Pancreas (tissue), 10 donors: ENCODE measurements around the gene BCAT1. TPM values are rescaled to one million over a fixed set of nuclear protein-coding genes. Genes with fewer than 3 reads are reported as not detected.
A peak's percentile ranks its signal among the peaks of the same experiment; 100 is the strongest.

ENCODE experiments used
- ATAC-seq, 4 donors: fragments of 200-7000 bp; cut with Tn5 transposase; one replicate each; pipeline versions ENCODE4 v1.8.0 to v1.9.1; 2020; ENCODE audit warnings: mild to moderate bottlenecking in 4 of 4, moderate library complexity in 4 of 4
- DNase-seq, 6 donors: peaks; one replicate each; pipeline ENCODE4 v3.0.0-alpha.2; 2020
- FAIRE-seq: peaks from 2 replicates; lab custom pipeline; 2012; peaks lifted over from hg19 to GRCh38; lab: Jason Lieb, UNC
- H3K27ac ChIP-seq, 4 donors: fragments of 200-600 bp; sonication (generic); 1 replicate in 3 of 4; 2 replicates in 1 of 4; pipeline versions ENCODE4 v1.5.0 to v1.8.0; 2020
- H3K27me3 ChIP-seq, 4 donors: fragments of 200-600 bp; one replicate each; pipeline ENCODE4 v1.8.0; 2021
- H3K36me3 ChIP-seq, 3 donors: fragments of 200-600 bp; sonication (generic) in 1 of 3; one replicate each; pipeline versions ENCODE4 v1.5.0 to v1.8.0; 2020 to 2021
- H3K4me1 ChIP-seq, 3 donors: fragments of 200-600 bp; one replicate each; pipeline ENCODE4 v1.8.0; 2021
- H3K4me3 ChIP-seq, 4 donors: fragments of 200-600 bp; sonication (generic) in 2 of 4; one replicate each; pipeline versions ENCODE4 v1.5.0 to v1.8.0; 2020 to 2021
- H3K9me3 ChIP-seq, 4 donors: fragments of 200-600 bp; one replicate each; pipeline ENCODE4 v1.8.0; 2021
- CTCF ChIP-seq, 4 donors: fragments of 200-600 bp; sonication (generic) in 3 of 4; IDR thresholded peaks; one replicate each; pipeline versions ENCODE4 v1.5.0 to v1.8.0; 2021; ENCODE audit warnings: antibody characterized with exemption in 4 of 4
- WGBS, 2 donors: extraction: QIAGEN DNeasy Blood & Tissue Kit; methylation state at CpG; one replicate each; pipeline ENCODE4 v1.1.7; 2013; 5-methylcytosine and 5-hydroxymethylcytosine counted together
- intact Hi-C, 3 donors: fragments of 100-400 bp; cut with DNase I; formaldehyde crosslinking; loops; one replicate each; pipeline versions ENCODE4 v1.11.1 to v1.14.2; 2022
- polyA plus RNA-seq, 2 donors: library from polyadenylated mRNA; stranded (reverse); fragments of 200-250 nt; gene quantifications; one replicate each; pipeline ENCODE4 v1.2.3, GENCODE V29; 2013
- total RNA-seq, 6 donors: library from RNA; stranded (reverse); fragmentation: NEBNext Ultra II Directional in 4 of 6; extraction: Animal tissue kit (Norgen Biotek cat#: 25700) in 4 of 6; gene quantifications; one replicate each; pipeline versions ENCODE4 v1.2.1 to v1.2.4, GENCODE V29; 2021 to 2023
- donor health status: healthy with polysubstance abuse.
- donor health status: DM: no; HTN: no; CAD: no; lungs with moderate emphysema.
- donor health status: DM: no; HTN: no; CAD: no.
- donor health status: control.
- donor health status: control.
- donor health status: Bipolar disorder and iron deficiency.
- donor health status: DM: yes; HTN: yes; CAD: no.
- donor health status: DM: no; HTN: no; CAD: no.
- donor health status: DM: no; HTN: no; CAD: no.
- donor health status: DM: yes; HTN: yes; CAD: no.

The BCAT1 gene
- total and polyA plus RNA-seq, 8 donors: 7.6 to 121 (median 67.7) TPM

GRCh38 chr12:24894879-24895278, 54.0 kb downstream of the BCAT1 start:
- DNase-seq (no peak), FAIRE-seq (no peak), ATAC-seq (peak in 1 of 4 donors; percentile 33)
- no peaks in the 10 kb centered on the region for H3K27me3 ChIP-seq
- H3K27ac ChIP-seq: no peak overlapping the region
- no peak for TF ChIP-seq CTCF (IDR thresholded peaks at IDR 0.05)
- H3K36me3 ChIP-seq: no peaks in the 10 kb centered on the region
- 50 to 58% methylated on average over 3 of the region's 3 CpGs for WGBS, 2 donors
- no peak overlapping the region for H3K4me3 ChIP-seq
- peaks cover 6 to 27% (median 13%) of the 10 kb centered on the region in 3 donors for H3K4me1 ChIP-seq
- intact Hi-C loops: no loop called here
- no peaks in the 10 kb centered on the region for H3K9me3 ChIP-seq

- Histone ChIP-seq H3K36me3 (no peaks in the 10 kb centered on the region), H3K27me3 (no peaks in the 10 kb centered on the region), H3K27ac (peak overlapping the region in 1 of 4 donors; percentile 41), H3K4me3 (no peak overlapping the region), H3K9me3 (no peaks in the 10 kb centered on the region), H3K4me1 (peaks cover 0 to 15% (median 2%) of the 10 kb centered on the region in 3 donors)
- ATAC-seq (no peak), DNase-seq (no peak), FAIRE-seq (no peak)
- intact Hi-C loops: no loop called here
- no peak for TF ChIP-seq CTCF (IDR thresholded peaks at IDR 0.05)
- 89 to 91% methylated on average over 7 of the region's 7 CpGs for WGBS, 2 donors
These were observed 58.7 kb downstream of the BCAT1 start for GRCh38 chr12:24890048-24890803.

- Histone ChIP-seq H3K27me3 (no peaks in the 10 kb centered on the region), H3K9me3 (no peaks in the 10 kb centered on the region), H3K27ac (peak overlapping the region in 2 of 4 donors; percentile 41 to 44), H3K4me3 (no peak overlapping the region), H3K36me3 (no peaks in the 10 kb centered on the region), H3K4me1 (peaks cover 0 to 9% (median 0%) of the 10 kb centered on the region in 3 donors)
- ATAC-seq (peak in 3 of 4 donors; percentile 11 to 16 (median 16)), FAIRE-seq (no peak), DNase-seq (no peak)
- WGBS, 2 donors: 82 to 83% methylated on average over 3 of the region's 3 CpGs
- TF ChIP-seq CTCF (IDR thresholded peaks at IDR 0.05): no peak
- intact Hi-C loops: no loop called here
These were observed 59.5 kb downstream of the BCAT1 start for GRCh38 chr12:24889411-24889810.

GRCh38 chr12:24888813-24889212, 60.1 kb downstream of the BCAT1 start:
- TF ChIP-seq CTCF (IDR thresholded peaks at IDR 0.05): no peak
- Histone ChIP-seq H3K27me3 (no peaks in the 10 kb centered on the region), H3K4me3 (no peak overlapping the region), H3K4me1 (peaks cover 0 to 9% (median 0%) of the 10 kb centered on the region in 3 donors), H3K9me3 (no peaks in the 10 kb centered on the region), H3K27ac (peak overlapping the region in 2 of 4 donors; percentile 41 to 44), H3K36me3 (no peaks in the 10 kb centered on the region)
- DNase-seq (no peak), ATAC-seq (peak in 3 of 4 donors; percentile 45 to 56 (median 50)), FAIRE-seq (no peak)
- intact Hi-C loops: no loop called here
- 58 to 60% methylated on average over 5 of the region's 5 CpGs for WGBS, 2 donors

GRCh38 chr12:24884911-24885310, 64.0 kb downstream of the BCAT1 start:
- FAIRE-seq (no peak), DNase-seq (no peak), ATAC-seq (no peak)
- Histone ChIP-seq H3K36me3 (no peaks in the 10 kb centered on the region), H3K4me1 (peaks cover 7 to 24% (median 15%) of the 10 kb centered on the region in 3 donors), H3K27me3 (no peaks in the 10 kb centered on the region), H3K9me3 (no peaks in the 10 kb centered on the region), H3K4me3 (no peak overlapping the region), H3K27ac (no peak overlapping the region)
- 68 to 71% methylated on average over 3 of the region's 3 CpGs for WGBS, 2 donors
- intact Hi-C loops: no loop called here
- no peak for TF ChIP-seq CTCF (IDR thresholded peaks at IDR 0.05)
